ENCODE results near the gene BCAR1.

The BCAR1 gene

DNA sequence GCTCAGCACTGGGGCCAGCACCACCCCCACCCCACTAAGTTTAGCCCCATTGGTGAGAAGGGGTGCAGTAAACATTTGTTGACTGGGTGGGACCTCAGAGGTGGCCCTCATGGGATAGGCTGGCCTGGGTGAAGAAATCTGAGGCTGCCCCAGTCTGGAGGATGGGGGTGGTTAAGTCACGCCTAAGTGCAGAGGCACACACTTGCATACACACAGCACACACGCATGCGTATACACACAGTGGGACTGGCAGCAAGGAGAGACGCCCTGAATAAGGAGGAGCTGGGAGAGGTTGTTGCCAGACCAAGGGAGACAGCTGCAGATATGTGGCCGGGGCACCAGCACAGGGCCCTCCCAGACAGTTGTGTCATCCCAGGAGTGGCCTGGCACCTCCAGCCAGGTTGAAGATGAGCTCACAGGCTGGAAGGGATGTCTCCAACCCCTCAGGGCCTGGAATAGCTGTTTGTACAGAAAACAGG lies 3.0 kb upstream of the BCAR1 start:
- in situ Hi-C loops (cut with MboI; ENCODE audit: low sequenced_read_pairs, unreplicated experiment) = no loop called here
- TF ChIP-seq, protein P1, sequence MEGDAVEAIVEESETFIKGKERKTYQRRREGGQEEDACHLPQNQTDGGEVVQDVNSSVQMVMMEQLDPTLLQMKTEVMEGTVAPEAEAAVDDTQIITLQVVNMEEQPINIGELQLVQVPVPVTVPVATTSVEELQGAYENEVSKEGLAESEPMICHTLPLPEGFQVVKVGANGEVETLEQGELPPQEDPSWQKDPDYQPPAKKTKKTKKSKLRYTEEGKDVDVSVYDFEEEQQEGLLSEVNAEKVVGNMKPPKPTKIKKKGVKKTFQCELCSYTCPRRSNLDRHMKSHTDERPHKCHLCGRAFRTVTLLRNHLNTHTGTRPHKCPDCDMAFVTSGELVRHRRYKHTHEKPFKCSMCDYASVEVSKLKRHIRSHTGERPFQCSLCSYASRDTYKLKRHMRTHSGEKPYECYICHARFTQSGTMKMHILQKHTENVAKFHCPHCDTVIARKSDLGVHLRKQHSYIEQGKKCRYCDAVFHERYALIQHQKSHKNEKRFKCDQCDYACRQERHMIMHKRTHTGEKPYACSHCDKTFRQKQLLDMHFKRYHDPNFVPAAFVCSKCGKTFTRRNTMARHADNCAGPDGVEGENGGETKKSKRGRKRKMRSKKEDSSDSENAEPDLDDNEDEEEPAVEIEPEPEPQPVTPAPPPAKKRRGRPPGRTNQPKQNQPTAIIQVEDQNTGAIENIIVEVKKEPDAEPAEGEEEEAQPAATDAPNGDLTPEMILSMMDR (IDR thresholded peaks at IDR 0.05; ENCODE audit: borderline replicate concordance, control extremely low read depth, extremely low read depth, insufficient read depth, missing control alignments) = no peak
- DNase-seq (ENCODE audit: low spot score) = no peak

- in situ Hi-C loops (cut with MboI; ENCODE audit: low sequenced_read_pairs, unreplicated experiment) = no loop called here
- TF ChIP-seq, protein P1 (IDR thresholded peaks at IDR 0.05; ENCODE audit: borderline replicate concordance, control extremely low read depth, extremely low read depth, insufficient read depth, missing control alignments) = no peak
- DNase-seq (ENCODE audit: low spot score) = no peak
These were observed 1.8 kb upstream of the BCAR1 start for GRCh38 chr16:75252946-75253911.

GRCh38 chr16:75252049-75252864 lies 833 bp upstream of the BCAR1 start:
- no peak for DNase-seq (ENCODE audit: low spot score)
- TF ChIP-seq, protein P1 (IDR thresholded peaks at IDR 0.05; ENCODE audit: borderline replicate concordance, control extremely low read depth, extremely low read depth, insufficient read depth, missing control alignments) = no peak
- in situ Hi-C loops (cut with MboI; ENCODE audit: low sequenced_read_pairs, unreplicated experiment) = no loop called here

DNA sequence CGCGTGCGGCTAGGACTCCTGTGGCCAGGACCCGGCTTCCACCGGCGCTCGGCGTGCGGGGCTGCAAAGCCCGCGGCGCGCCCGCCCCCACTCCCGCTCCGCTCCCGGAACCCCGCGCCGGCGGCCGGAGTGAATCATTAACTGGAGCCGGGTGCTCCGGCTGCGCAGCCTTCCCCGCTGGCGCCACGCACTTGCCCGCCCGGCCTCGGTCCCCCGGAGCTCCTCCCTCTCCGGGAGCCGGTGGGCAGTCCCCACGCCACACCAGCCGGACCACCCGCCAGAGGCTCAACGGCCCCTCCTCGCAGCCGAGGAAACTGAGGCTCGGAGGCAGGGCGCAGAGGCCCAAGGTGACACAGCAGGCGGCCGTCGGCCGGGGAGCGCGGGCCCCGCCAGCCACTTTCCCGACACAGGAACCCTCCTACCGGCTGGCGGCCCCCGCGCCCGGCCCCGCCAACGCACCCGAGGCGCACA lies 580 bp downstream of the BCAR1 start:
- peak; percentile 70 for DNase-seq (ENCODE audit: low spot score)
- in situ Hi-C loops (cut with MboI; ENCODE audit: low sequenced_read_pairs, unreplicated experiment) = no loop called here

DNA sequence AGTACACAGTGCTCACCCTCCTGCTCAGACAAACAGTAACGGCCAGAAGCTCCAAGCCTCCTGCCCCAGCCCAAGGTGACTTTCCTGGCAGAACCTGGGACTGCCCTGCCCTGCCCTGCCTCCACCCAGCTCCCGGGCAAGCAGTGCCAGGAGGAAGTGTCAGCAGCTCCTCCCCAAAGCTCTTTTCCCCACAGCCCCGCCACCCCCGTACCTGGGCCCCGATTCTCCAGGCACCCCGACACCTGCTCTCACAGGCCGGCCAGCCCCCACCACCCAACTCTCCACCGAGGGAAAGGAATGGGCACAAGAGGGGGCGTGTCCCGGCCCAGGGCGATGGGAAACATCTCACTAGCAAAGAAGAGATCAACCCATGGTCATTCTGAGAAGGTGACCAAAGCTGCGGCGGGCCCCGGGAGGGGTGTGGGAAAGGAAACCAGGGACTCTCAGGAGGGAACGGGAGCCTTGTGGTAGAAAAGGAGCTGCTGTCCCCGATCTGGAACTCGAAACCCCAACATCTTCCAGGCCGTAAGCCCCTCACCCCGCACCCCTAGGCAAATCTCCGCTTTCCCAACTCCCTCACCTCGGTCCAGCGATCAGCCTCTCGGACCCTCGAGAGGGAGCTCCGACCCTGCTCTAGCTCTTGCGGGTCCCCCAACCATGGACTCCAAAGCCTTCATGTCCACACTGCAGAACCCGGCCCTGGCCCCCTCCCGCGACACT lies 1.2 kb downstream of the BCAR1 start:
- TF ChIP-seq, protein P1 (IDR thresholded peaks at IDR 0.05; ENCODE audit: borderline replicate concordance, control extremely low read depth, extremely low read depth, insufficient read depth, missing control alignments) = no peak
- in situ Hi-C loops (cut with MboI; ENCODE audit: low sequenced_read_pairs, unreplicated experiment) = no loop called here
- DNase-seq (ENCODE audit: low spot score) = no peak

More for the DNA sequence above, 580 bp downstream of the BCAR1 start:
- TF ChIP-seq, protein P1 (IDR thresholded peaks at IDR 0.05; ENCODE audit: borderline replicate concordance, control extremely low read depth, extremely low read depth, insufficient read depth, missing control alignments) = no peak

DNA sequence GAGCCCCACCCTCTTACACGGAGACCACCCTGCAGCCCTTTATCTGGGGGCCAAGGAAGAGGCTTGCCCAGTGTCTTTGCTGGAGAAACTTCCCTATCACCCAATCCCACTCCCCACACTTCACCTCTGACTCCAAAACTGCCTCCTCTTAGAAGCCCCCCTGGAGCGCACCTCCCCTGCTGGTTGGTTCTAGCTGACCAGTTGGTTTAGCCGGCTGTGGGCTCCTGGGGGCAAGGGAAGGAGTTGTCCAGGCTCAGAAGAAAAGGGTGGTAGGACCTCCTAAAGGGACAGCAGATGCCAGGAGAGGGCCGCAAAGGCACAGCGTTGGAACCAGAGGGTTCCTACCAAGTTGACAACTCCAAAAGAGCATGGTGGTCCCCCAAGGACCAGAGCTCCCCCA lies 2.0 kb downstream of the BCAR1 start:
- DNase-seq (ENCODE audit: low spot score) = no peak
- TF ChIP-seq, protein P1 (IDR thresholded peaks at IDR 0.05; ENCODE audit: borderline replicate concordance, control extremely low read depth, extremely low read depth, insufficient read depth, missing control alignments) = no peak
- in situ Hi-C loops (cut with MboI; ENCODE audit: low sequenced_read_pairs, unreplicated experiment) = no loop called here
